GM12878 (cell line): ENCODE results near the gene ERV3-1. TPM values are rescaled to one million over a fixed set of nuclear protein-coding genes. Genes with fewer than 3 reads are reported as not detected.
"Not testable (repeated sequence)": the region's sequence is repeated elsewhere in the genome, so short reads cannot be mapped to it uniquely, and the experiment has no call there.

Experiments used
- ATAC-seq: fragments of 200-7000 bp; cut with Tn5 transposase; 3 replicates; pipeline ENCODE4 v1.9.1; 2020; ENCODE audit warnings: mild to moderate bottlenecking, moderate library complexity
- BruUV-seq: library from RNA; stranded (reverse); fragments of 400-500 nt; replicated peaks from 2 replicates; lab custom pipeline; 2021; lab: Mats Ljungman, UMichigan
- CTCF ChIA-PET: fragments of 300-600 bp; sonication (Branson Sonifier 250); formaldehyde crosslinking; extraction: SDS; loops from one replicate; lab custom pipeline; 2021; ENCODE audit warnings: inconsistent platforms; lab: Yijun Ruan, JAX
- POLR2A ChIA-PET: fragments of 350-600 bp; formaldehyde crosslinking; extraction: SDS; loops from one replicate; lab custom pipeline; 2021; ENCODE audit warnings: inconsistent platforms; lab: Charles Lee
- RAD21 ChIA-PET: fragments of 300-600 bp; sonication (Branson Sonifier 250); formaldehyde crosslinking; loops from one replicate; lab custom pipeline; 2023; ENCODE audit warnings: antibody characterized with exemption; ENCODE audit not compliant: unreplicated experiment; lab: Charles Lee
- SMC1A ChIA-PET: fragments of 300-600 bp; sonication (Branson Sonifier 250); formaldehyde crosslinking; loops from one replicate; lab custom pipeline; 2023; ENCODE audit not compliant: unreplicated experiment, uncharacterized antibody; lab: Charles Lee
- DNase-seq: peaks from one replicate; pipeline ENCODE4 v3.0.0-alpha.2; 2011; ENCODE audit warnings: low read depth, low spot score
- FAIRE-seq: peaks from 3 replicates; lab custom pipeline; 2011; peaks lifted over from hg19 to GRCh38; lab: Jason Lieb, UNC
- H2AFZ ChIP-seq: 2 replicates; pipeline ENCODE4 v1.6.0; 2011; ENCODE audit warnings: low read depth, low read length, control low read depth; ENCODE audit not compliant: control insufficient read depth
- H3K27ac ChIP-seq: 2 replicates; pipeline ENCODE4 v1.5.1; 2011; ENCODE audit warnings: control low read depth; ENCODE audit not compliant: control insufficient read depth, insufficient read depth
- H3K27me3 ChIP-seq, 2 experiments: replicated peaks in 1 of 2; 2 replicates each; pipeline versions ENCODE4 v1.6.0 to v1.6.1; 2011; ENCODE audit warnings: low read length in 1 of 2; ENCODE audit not compliant: control insufficient read depth in 2 of 2, insufficient read depth in 2 of 2
- H3K36me3 ChIP-seq, 2 experiments: 2 replicates each; pipeline ENCODE4 v1.5.1; 2011; ENCODE audit warnings: low read length in 1 of 2; ENCODE audit not compliant: control insufficient read depth in 2 of 2, insufficient read depth in 2 of 2
- H3K4me1 ChIP-seq: 2 replicates; pipeline ENCODE4 v1.6.1; 2011; ENCODE audit warnings: mild to moderate bottlenecking, low read length, moderate library complexity, mixed read lengths; ENCODE audit not compliant: control insufficient read depth, insufficient read depth
- H3K4me2 ChIP-seq: 2 replicates; pipeline ENCODE4 v1.6.0; 2011; ENCODE audit warnings: control low read depth; ENCODE audit not compliant: control insufficient read depth, insufficient read depth
- H3K4me3 ChIP-seq: fragments of 200-600 bp; sonication (generic); 2 replicates; pipeline ENCODE4 v1.5.1; 2016
- H3K79me2 ChIP-seq: 2 replicates; pipeline ENCODE4 v1.6.0; 2011; ENCODE audit warnings: low read length; ENCODE audit not compliant: control insufficient read depth, insufficient read depth
- H3K9ac ChIP-seq: 2 replicates; pipeline ENCODE4 v1.8.0; 2011; ENCODE audit warnings: low read length, control low read depth, mixed read lengths; ENCODE audit not compliant: control insufficient read depth, insufficient read depth
- H3K9me3 ChIP-seq: replicated peaks from 3 replicates; pipeline ENCODE4 v1.5.1; 2011; ENCODE audit warnings: mild to moderate bottlenecking, low read length; ENCODE audit not compliant: control insufficient read depth, insufficient read depth
- H4K20me1 ChIP-seq: 2 replicates; pipeline ENCODE4 v1.6.0; 2011; ENCODE audit not compliant: control insufficient read depth, insufficient read depth
- WGBS: methylation state at CpG from one replicate; pipeline ENCODE4 v1.1.6; 2016; ENCODE audit warnings: low lambda C conversion rate; ENCODE audit not compliant: insufficient replicate concordance, insufficient coverage; ENCODE audit errors: missing lambda C conversion rate; 5-methylcytosine and 5-hydroxymethylcytosine counted together
- in situ Hi-C: fragments of 300-500 bp; cut with MboI; formaldehyde crosslinking; loops from 9 replicates; pipeline ENCODE4 v1.14.3; 2018; ENCODE audit warnings: mixed read lengths
- intact Hi-C: fragments of 100-400 bp; cut with micrococcal nuclease; formaldehyde crosslinking; loops from one replicate; pipeline ENCODE4 v1.14.2; 2022; ENCODE audit not compliant: unreplicated experiment
- polyA plus RNA-seq, 11 experiments: library from polyadenylated mRNA; depleted of rRNA in 4 of 11; unstranded in 6 of 11; stranded (reverse) in 5 of 11; fragments of >200 nt; fragmentation: Nextera tagmentation in 4 of 11; fragmentation: Illumina TruSeq in 1 of 11; extraction: Ambion mirVana in 4 of 11; extraction: Trizol in 1 of 11; gene quantifications; 1 replicate in 1 of 11; 2 replicates in 10 of 11; pipeline versions ENCODE4 v1.2.1 to v1.2.3, GENCODE V29; 2011 to 2016; ENCODE audit warnings: inconsistent platforms in 2 of 11, missing spikeins in 2 of 11, low read depth in 1 of 11
- total RNA-seq, 4 experiments: library from RNA; depleted of rRNA in 3 of 4; stranded (reverse); fragments of >200 nt in 3 of 4; fragmentation: Illumina TruSeq in 1 of 4; extraction: Trizol in 1 of 4; gene quantifications; 2 replicates each; pipeline versions ENCODE4 v1.2.1 to v1.2.3, GENCODE V29; 2013 to 2021

The ERV3-1 gene
- total and polyA plus RNA-seq, 10 of the 15 experiments (the other 5 are each of a cell fraction or from before 2014, with no cell fraction given): 9.4 to 23.4 (median 15.1) TPM

DNA sequence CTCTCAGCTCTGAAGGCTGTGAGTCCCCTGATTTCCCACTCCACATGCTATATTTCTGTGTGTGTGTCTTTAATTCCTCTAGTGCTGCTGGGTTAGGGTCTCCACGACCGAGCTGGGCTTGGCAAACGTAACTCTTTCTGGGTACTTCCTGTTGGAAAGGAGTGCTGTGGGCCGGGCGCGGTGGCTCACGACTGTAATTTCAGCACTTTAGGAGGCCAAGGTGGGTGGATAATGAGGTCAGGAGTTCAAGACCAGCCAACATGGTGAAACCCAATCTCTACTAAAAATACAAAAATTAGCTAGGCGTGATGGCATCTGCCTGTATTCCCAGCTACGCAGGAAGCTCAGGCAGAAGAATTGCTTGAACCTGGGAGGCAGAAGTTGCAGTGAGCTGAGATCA lies 55.8 kb downstream of the ERV3-1 start:
- CTCF ChIA-PET: interaction anchor here (0.6 to 4.6 kb wide), 15 partner anchors 11 to 890 kb away, joined by 3 to 67 read pairs (median 4); partner anchors contain the start of gene ERV3-1
- ATAC-seq, H3K9ac ChIP-seq, FAIRE-seq, H3K27me3 ChIP-seq, DNase-seq, BruUV-seq, H3K36me3 ChIP-seq, H2AFZ ChIP-seq, H4K20me1 ChIP-seq, H3K79me2 ChIP-seq, H3K27ac ChIP-seq, H3K4me2 ChIP-seq, H3K4me3 ChIP-seq, H3K9me3 ChIP-seq, H3K4me1 ChIP-seq: not testable (repeated sequence)
- intact Hi-C loops (loop anchor here (1.0 kb wide), 1 partner anchor 357 kb away; no protein-coding TSS in a partner anchor), in situ Hi-C loops (loop anchor here (5.0 kb wide), 1 partner anchor 367 kb away; no protein-coding TSS in a partner anchor)
- SMC1A ChIA-PET: interaction anchor here (1.3 to 4.1 kb wide), 6 partner anchors 10 to 357 kb away, joined by 3 to 46 read pairs (median 4); partner anchors contain the start of gene ERV3-1
- POLR2A ChIA-PET: interaction anchor here (1.0 kb wide), 1 partner anchor 37 kb away, joined by 3 read pairs; no protein-coding TSS in a partner anchor
- 14% methylated on average over 9 of the region's 9 CpGs for WGBS
- RAD21 ChIA-PET: interaction anchor here (1.0 to 3.6 kb wide), 10 partner anchors 8 to 890 kb away, joined by 3 to 38 read pairs (median 4); partner anchors contain the start of genes ERV3-1 and ZNF138

DNA sequence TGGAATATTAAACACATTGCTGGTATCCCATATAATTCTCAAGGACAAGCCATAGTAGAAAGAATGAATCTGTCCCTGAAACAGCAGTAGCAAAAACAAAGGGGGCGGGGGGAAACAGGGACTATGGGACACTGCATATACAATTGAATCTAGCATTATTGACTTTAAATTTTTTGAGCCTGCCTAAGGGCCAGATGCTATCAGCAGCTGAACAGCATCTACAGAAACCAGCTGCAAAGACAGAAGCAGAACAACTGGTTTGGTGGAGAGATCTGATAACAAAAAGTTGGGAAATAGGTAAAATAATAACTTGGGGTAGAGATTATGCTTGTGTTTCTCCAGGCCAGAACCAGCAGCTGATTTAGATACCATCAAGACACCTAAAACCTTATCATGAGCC lies 57.7 kb downstream of the ERV3-1 start:
- intact Hi-C loops, POLR2A ChIA-PET, ATAC-seq, DNase-seq, H3K79me2 ChIP-seq, H3K27me3 ChIP-seq, H3K27ac ChIP-seq, H3K4me2 ChIP-seq, in situ Hi-C loops, BruUV-seq, RAD21 ChIA-PET, H4K20me1 ChIP-seq, H3K4me1 ChIP-seq, H3K9me3 ChIP-seq, H3K9ac ChIP-seq, H2AFZ ChIP-seq, H3K36me3 ChIP-seq, H3K4me3 ChIP-seq, FAIRE-seq: not testable (repeated sequence)
- CTCF ChIA-PET: interaction anchor here (0.8 to 4.6 kb wide), 4 partner anchors 10 to 359 kb away, joined by 3 to 67 read pairs (median 4); no protein-coding TSS in a partner anchor
- SMC1A ChIA-PET: interaction anchor here (1.1 kb wide), 1 partner anchor 14 kb away, joined by 3 read pairs; no protein-coding TSS in a partner anchor
- 65% methylated on average over 1 of the region's 1 CpG for WGBS
